ENCODE measurements around the gene GPANK1. TPM values are rescaled to one million over a fixed set of nuclear protein-coding genes. Genes with fewer than 3 reads are reported as not detected.

GPANK1 gene
- total and polyA plus RNA-seq, 2 of the 13 experiments (the other 11 are each of a cell fraction or from before 2014, with no cell fraction given), result 15.4 to 22.8 TPM

GRCh38 chr6:31664790-31665500 is at the start of gene GPANK1 (continued):
- TF ChIP-seq, protein P1, sequence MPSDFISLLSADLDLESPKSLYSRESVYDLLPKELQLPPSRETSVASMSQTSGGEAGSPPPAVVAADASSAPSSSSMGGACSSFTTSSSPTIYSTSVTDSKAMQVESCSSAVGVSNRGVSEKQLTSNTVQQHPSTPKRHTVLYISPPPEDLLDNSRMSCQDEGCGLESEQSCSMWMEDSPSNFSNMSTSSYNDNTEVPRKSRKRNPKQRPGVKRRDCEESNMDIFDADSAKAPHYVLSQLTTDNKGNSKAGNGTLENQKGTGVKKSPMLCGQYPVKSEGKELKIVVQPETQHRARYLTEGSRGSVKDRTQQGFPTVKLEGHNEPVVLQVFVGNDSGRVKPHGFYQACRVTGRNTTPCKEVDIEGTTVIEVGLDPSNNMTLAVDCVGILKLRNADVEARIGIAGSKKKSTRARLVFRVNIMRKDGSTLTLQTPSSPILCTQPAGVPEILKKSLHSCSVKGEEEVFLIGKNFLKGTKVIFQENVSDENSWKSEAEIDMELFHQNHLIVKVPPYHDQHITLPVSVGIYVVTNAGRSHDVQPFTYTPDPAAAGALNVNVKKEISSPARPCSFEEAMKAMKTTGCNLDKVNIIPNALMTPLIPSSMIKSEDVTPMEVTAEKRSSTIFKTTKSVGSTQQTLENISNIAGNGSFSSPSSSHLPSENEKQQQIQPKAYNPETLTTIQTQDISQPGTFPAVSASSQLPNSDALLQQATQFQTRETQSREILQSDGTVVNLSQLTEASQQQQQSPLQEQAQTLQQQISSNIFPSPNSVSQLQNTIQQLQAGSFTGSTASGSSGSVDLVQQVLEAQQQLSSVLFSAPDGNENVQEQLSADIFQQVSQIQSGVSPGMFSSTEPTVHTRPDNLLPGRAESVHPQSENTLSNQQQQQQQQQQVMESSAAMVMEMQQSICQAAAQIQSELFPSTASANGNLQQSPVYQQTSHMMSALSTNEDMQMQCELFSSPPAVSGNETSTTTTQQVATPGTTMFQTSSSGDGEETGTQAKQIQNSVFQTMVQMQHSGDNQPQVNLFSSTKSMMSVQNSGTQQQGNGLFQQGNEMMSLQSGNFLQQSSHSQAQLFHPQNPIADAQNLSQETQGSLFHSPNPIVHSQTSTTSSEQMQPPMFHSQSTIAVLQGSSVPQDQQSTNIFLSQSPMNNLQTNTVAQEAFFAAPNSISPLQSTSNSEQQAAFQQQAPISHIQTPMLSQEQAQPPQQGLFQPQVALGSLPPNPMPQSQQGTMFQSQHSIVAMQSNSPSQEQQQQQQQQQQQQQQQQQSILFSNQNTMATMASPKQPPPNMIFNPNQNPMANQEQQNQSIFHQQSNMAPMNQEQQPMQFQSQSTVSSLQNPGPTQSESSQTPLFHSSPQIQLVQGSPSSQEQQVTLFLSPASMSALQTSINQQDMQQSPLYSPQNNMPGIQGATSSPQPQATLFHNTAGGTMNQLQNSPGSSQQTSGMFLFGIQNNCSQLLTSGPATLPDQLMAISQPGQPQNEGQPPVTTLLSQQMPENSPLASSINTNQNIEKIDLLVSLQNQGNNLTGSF (CRISPR knock-in tag; IDR thresholded peaks at IDR 0.05), result peak; percentile 80; the same call in 1 of the 2 replicates
- TF ChIP-seq ARID4A (CRISPR knock-in tag; IDR thresholded peaks at IDR 0.05; ENCODE audit: borderline replicate concordance) (peak; percentile 48; the same call in 1 of the 2 replicates), NR1H2 (CRISPR knock-in tag; IDR thresholded peaks at IDR 0.05; ENCODE audit: borderline replicate concordance, low read depth) (no peak), SIN3A (IDR thresholded peaks at IDR 0.05; ENCODE audit: borderline replicate concordance, low read depth, low read length) (peak; percentile 81), ZUFSP (CRISPR knock-in tag; IDR thresholded peaks at IDR 0.05; ENCODE audit: borderline replicate concordance) (no peak), ZNF143 (CRISPR knock-in tag; IDR thresholded peaks at IDR 0.05) (peak; percentile 68), RORA (CRISPR knock-in tag; IDR thresholded peaks at IDR 0.05) (no peak), SMAD1 (CRISPR knock-in tag; IDR thresholded peaks at IDR 0.05; ENCODE audit: borderline replicate concordance, low read depth) (no peak), ZNF441 (CRISPR knock-in tag; IDR thresholded peaks at IDR 0.05; ENCODE audit: borderline replicate concordance) (peak; percentile 7; the same call in 1 of the 2 replicates), ZNF543 (CRISPR knock-in tag; IDR thresholded peaks at IDR 0.05) (no peak), NONO (IDR thresholded peaks at IDR 0.05) (no peak), NONO (CRISPR knock-in tag; conservative IDR thresholded peaks at IDR 0.05) (peak; percentile 88; the same call in 1 of the 2 replicates), ZNF510 (CRISPR knock-in tag; IDR thresholded peaks at IDR 0.05; ENCODE audit: low read depth) (no peak; the same call in 1 of the 2 replicates), HDAC6 (IDR thresholded peaks at IDR 0.05; ENCODE audit: low read depth, low read length) (no peak)
- TF ChIP-seq, protein P2, sequence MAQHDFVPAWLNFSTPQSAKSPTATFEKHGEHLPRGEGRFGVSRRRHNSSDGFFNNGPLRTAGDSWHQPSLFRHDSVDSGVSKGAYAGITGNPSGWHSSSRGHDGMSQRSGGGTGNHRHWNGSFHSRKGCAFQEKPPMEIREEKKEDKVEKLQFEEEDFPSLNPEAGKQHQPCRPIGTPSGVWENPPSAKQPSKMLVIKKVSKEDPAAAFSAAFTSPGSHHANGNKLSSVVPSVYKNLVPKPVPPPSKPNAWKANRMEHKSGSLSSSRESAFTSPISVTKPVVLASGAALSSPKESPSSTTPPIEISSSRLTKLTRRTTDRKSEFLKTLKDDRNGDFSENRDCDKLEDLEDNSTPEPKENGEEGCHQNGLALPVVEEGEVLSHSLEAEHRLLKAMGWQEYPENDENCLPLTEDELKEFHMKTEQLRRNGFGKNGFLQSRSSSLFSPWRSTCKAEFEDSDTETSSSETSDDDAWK (CRISPR knock-in tag; IDR thresholded peaks at IDR 0.05), result no peak

Data from HepG2 (cell line).